GM12874 (cell line): ENCODE measurements around the gene SLC4A5.

ENCODE experiments used
- TF ChIP-seq, protein P1 (sequence below): IDR thresholded peaks from 2 replicates; pipeline ENCODE4 v1.5.1; 2011; ENCODE audit warnings: low read depth, mild to moderate bottlenecking, control low read depth, low read length, moderate library complexity; ENCODE audit not compliant: insufficient read depth

SLC4A5 gene

DNA sequence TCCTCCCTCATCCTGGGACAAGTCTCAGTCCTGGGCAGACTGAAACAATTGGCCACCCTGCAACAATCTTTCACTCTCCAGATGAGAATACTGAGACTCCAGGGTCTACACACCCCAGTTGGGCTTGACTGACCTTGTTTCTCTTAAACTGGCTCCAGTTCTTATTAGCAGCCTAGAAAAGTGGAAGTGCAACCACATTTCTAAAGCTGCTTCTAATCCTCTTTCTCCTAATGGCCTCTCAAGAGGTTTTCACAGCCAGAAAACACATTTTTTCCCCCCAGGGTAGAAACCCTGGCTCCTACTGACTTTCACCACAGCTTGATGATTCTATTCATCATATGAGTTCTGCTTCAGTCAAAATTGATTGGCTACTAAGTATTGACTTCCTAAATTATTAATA, 45.8 kb downstream of the SLC4A5 start:
- TF ChIP-seq, protein P1, sequence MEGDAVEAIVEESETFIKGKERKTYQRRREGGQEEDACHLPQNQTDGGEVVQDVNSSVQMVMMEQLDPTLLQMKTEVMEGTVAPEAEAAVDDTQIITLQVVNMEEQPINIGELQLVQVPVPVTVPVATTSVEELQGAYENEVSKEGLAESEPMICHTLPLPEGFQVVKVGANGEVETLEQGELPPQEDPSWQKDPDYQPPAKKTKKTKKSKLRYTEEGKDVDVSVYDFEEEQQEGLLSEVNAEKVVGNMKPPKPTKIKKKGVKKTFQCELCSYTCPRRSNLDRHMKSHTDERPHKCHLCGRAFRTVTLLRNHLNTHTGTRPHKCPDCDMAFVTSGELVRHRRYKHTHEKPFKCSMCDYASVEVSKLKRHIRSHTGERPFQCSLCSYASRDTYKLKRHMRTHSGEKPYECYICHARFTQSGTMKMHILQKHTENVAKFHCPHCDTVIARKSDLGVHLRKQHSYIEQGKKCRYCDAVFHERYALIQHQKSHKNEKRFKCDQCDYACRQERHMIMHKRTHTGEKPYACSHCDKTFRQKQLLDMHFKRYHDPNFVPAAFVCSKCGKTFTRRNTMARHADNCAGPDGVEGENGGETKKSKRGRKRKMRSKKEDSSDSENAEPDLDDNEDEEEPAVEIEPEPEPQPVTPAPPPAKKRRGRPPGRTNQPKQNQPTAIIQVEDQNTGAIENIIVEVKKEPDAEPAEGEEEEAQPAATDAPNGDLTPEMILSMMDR: no peak

DNA sequence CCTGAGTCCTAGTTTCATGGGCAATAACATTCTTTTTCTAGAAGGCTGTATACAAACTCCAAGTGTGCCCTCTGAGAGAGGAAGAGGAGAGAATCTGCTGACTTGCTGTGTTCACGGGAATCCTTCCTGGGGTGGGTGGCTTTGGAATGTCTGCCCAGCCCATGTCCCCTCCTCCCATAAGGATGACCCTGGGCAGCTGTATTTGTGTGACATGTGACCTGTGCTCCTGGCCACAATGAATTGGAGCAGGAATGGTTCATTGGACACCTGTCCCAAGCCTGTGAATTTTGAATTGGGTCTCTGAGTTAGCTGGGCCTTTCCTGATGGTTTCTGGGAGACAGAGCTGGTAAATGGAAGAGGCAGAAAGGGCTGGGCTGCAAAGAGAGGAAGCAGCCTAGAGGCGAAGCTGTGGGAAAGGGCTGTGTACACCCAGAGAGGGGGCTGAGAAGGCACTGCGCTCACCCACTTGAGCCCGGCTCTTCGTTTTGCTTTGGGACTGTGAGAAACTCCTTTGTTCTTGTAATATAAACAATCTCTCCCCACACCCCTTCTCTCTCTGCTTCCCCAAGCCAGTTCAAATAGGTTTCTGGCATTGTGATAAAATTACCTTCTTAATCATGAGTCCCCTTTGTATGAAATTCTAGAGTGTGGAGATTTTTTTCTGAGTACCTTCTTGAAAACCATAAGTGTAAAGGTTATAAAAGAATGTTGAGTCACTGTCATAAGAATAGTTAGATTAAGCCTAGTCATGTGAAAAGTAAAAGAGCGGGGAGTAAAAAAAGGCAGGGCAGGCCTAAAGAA, 49.8 kb downstream of the SLC4A5 start:
- TF ChIP-seq, protein P1: no peak

DNA sequence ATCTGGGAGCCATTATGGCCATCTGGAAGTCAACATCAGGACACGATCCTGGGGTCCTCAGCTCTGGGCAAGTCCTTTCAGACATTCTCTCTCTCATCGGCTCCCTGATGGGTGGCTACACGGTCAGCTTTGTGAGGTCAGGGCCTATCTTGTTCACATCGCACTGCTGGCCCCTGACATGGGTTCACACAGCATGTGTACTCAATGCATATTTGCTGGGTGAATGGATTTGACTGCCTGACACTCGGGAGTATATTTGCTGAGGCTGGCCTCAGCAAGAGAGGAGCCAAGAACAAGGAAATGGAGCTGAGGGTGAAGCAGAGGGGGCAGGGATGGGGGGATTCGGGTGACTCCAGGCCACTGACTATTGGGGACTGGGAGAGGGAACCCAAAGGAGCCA, 50.5 kb downstream of the SLC4A5 start:
- TF ChIP-seq, protein P1: no peak

DNA sequence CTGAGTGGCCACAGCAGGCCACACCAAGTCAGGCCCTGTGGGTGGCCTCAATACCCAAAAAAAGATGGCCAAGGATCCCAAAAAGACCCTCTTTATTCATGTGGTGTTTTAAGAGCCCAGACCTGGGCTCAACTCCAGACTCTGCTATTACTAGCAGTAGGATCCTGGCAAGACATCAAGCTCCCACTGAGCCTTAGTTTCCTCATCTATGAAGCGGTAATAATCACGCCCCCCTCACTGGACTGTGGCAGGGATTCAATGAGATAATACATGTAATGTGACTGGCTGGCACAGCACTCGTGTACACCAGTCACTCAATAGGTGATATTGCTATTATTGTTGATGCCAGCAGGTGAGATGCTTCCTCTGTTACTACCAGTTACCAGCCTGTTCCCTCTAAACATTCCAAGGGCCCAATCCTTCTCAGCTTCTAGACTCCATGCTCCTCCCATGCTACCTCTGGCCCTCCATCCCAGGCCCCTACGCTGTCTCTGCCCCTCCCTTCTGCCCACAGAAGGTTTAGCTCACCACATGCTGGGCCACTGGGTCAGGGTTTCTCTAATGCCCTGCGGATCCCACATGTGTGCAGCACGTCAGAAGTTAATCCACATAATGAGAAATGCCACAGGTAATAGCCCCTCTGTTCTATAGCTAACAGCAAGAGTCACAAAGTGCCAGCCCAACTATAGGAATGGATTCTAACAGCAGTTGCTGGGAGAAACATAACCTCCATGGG, 51.2 kb downstream of the SLC4A5 start:
- TF ChIP-seq, protein P1: no peak

DNA sequence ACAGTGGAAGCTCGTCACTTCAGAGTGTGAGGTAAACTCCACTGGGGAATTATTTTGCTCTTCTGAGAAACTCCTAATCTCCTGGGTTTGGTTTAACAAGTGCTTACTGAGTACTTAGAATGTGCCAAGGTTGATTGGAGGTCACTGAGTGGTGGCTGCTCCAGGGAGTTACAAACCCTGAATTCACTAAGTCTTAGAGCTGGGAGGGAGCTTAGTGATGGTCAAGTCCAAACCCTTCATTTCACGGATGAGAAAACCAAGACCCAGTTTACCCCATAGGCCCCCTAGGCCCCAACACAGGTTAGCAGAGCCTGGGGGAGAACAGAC, 52.0 kb downstream of the SLC4A5 start:
- TF ChIP-seq, protein P1: no peak

DNA sequence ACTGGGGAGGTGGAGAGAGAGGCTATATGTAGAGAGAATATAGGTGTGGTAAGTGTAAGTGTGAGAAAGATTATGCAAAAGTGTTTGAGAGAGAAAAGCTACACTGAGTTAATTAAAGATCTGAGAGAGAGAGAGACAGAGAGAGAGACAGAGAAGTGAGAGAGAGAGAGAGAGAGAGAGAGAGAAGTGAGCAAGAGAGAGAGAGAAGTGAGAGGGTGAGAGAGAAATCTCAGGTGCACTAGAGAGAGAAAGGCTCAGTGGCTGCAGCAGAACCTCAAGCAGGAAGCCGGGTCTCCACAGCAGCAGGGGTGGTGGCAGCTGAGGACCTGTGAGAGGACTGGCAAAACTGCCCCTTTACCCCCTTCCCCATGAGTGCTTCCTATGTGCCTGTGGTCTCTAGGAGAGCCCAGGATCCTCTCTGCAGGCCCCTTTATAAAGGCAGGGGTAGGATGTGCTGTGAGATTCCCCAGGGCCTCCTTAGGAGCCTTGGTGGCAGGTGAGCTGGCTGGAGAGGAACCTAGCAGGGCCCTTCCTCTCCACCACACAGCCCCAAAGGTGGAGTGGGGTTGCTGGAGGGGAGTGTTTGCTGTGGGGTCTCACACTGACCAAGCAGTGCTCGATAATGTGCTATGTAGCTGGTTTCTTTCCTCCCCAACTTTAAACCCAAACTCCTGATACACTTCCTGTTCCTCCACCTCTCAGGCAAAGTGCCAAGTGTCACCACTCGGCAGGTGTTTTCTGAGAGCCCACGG, 52.6 kb downstream of the SLC4A5 start:
- TF ChIP-seq, protein P1: no peak

DNA sequence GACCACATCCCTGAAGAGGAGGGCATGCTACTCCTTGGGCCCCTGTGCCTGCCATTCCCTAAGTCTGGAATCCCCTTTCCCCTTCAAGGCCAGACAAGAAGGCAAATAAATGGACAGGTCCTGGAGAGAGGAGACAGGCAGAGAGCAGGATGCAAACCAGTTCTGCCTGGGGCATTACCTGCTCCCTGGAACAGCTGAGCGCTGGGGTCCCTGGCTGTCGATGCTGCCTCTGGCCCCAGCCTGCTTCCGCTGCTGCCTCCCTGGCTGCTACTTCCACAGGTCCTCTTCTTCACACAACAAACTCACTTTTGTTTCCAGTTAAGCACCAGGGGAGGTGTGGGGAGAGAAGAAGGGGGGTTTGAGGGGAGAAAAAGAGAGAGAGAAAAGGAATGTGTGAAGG, 53.1 kb downstream of the SLC4A5 start:
- TF ChIP-seq, protein P1: no peak
